Neural cell (in vitro differentiated cells): ENCODE data around the gene STK17B. TPM values are rescaled to one million over a fixed set of nuclear protein-coding genes. Genes with fewer than 3 reads are reported as not detected.

Source experiments
- H2AFZ ChIP-seq: fragments of 200-600, 300-800 bp; sonication (generic), shearing (Covaris generic); 2 replicates; pipeline ENCODE4 v1.6.0; 2014; ENCODE audit warnings: low read depth, mild to moderate bottlenecking, antibody characterized with exemption, low read length, moderate library complexity
- H3F3A ChIP-seq: fragments of 200-600 bp; shearing (Covaris generic); 2 replicates; pipeline ENCODE4 v1.6.1; 2016; ENCODE audit warnings: mild to moderate bottlenecking, moderate library complexity, mixed read lengths, antibody characterized with exemption, low read length; ENCODE audit not compliant: insufficient read depth, poor library complexity, severe bottlenecking
- H3K27ac ChIP-seq: fragments of 200-600, 300-800 bp; sonication (generic), shearing (Covaris generic); 2 replicates; pipeline ENCODE4 v1.5.1; 2014; ENCODE audit warnings: mild to moderate bottlenecking, low read length, moderate library complexity
- H3K27me3 ChIP-seq: fragments of 300-800, 200-600 bp; sonication (generic), shearing (Covaris generic); 2 replicates; pipeline ENCODE4 v1.6.0; 2014; ENCODE audit warnings: mild to moderate bottlenecking, low read depth, low read length, moderate library complexity; ENCODE audit not compliant: insufficient read depth
- H3K36me3 ChIP-seq: fragments of 300-800, 200-600 bp; sonication (generic), shearing (Covaris generic); 2 replicates; pipeline ENCODE4 v1.5.1; 2014; ENCODE audit warnings: mild to moderate bottlenecking, antibody characterized with exemption, low read length, moderate library complexity; ENCODE audit not compliant: insufficient read depth
- H3K4me2 ChIP-seq: fragments of 300-800, 200-600 bp; sonication (generic), shearing (Covaris generic); 2 replicates; pipeline ENCODE4 v1.6.0; 2014; ENCODE audit warnings: mild to moderate bottlenecking, low read length
- H3K4me3 ChIP-seq: fragments of 300-800, 200-600 bp; sonication (generic), shearing (Covaris generic); 2 replicates; pipeline ENCODE4 v1.5.1; 2014; ENCODE audit warnings: mild to moderate bottlenecking, low read length, moderate library complexity
- H3K79me2 ChIP-seq: fragments of 200-600 bp; shearing (Covaris generic); replicated peaks from 2 replicates; pipeline ENCODE4 v1.6.0; 2014; ENCODE audit warnings: mild to moderate bottlenecking, low read length, moderate library complexity; ENCODE audit not compliant: insufficient read depth
- H3K9ac ChIP-seq: fragments of 300-800, 200-600 bp; sonication (generic), shearing (Covaris generic); 2 replicates; pipeline ENCODE4 v1.6.1; 2016; ENCODE audit warnings: mild to moderate bottlenecking, low read length, mixed read lengths
- H3K9me2 ChIP-seq: fragments of 200-600 bp; shearing (Covaris generic); 2 replicates; pipeline ENCODE4 v1.6.1; 2016; ENCODE audit warnings: mild to moderate bottlenecking, low read length, mixed read lengths; ENCODE audit not compliant: insufficient read depth
- H3K9me3 ChIP-seq: fragments of 200-600, 300-800 bp; sonication (generic), shearing (Covaris generic); 2 replicates; pipeline ENCODE4 v1.6.1; 2016; ENCODE audit warnings: mild to moderate bottlenecking, mixed run types, low read length, moderate library complexity, mixed read lengths
- H4K20me1 ChIP-seq: fragments of 200-600 bp; shearing (Covaris generic); 2 replicates; pipeline ENCODE4 v1.6.1; 2016; ENCODE audit warnings: mild to moderate bottlenecking, mixed run types; ENCODE audit not compliant: insufficient read depth
- CTCF ChIP-seq: fragments of 450-650 bp; IDR thresholded peaks from 2 replicates; pipeline ENCODE4 v1.5.1; 2014; ENCODE audit warnings: antibody characterized with exemption, mild to moderate bottlenecking, moderate library complexity; ENCODE audit not compliant: poor library complexity, severe bottlenecking
- EP300 ChIP-seq: fragments of 450-650 bp; conservative IDR thresholded peaks from 2 replicates; pipeline ENCODE4 v1.6.1; 2014; ENCODE audit warnings: antibody characterized with exemption, mild to moderate bottlenecking, moderate library complexity; ENCODE audit not compliant: poor library complexity, severe bottlenecking
- EZH2 ChIP-seq: fragments of 200-600, 300-800 bp; shearing (Covaris generic), sonication (generic); IDR thresholded peaks from 2 replicates; pipeline ENCODE4 v1.6.1; 2014; ENCODE audit warnings: antibody characterized with exemption, low read length, borderline replicate concordance, mild to moderate bottlenecking; ENCODE audit not compliant: insufficient read depth, poor library complexity, severe bottlenecking
- MXI1 ChIP-seq: fragments of 450-650 bp; conservative IDR thresholded peaks from 2 replicates; pipeline ENCODE4 v1.6.1; 2014; ENCODE audit warnings: antibody characterized with exemption, mild to moderate bottlenecking; ENCODE audit not compliant: poor library complexity, severe bottlenecking
- POLR2AphosphoS5 ChIP-seq: IDR thresholded peaks from 2 replicates; pipeline ENCODE4 v1.6.1; 2012
- RAD21 ChIP-seq: fragments of 450-650 bp; conservative IDR thresholded peaks from 2 replicates; pipeline ENCODE4 v1.6.1; 2014; ENCODE audit warnings: antibody characterized with exemption, mild to moderate bottlenecking, moderate library complexity
- SMC3 ChIP-seq: fragments of 450-650 bp; conservative IDR thresholded peaks from 2 replicates; pipeline ENCODE4 v1.6.1; 2014; ENCODE audit warnings: antibody characterized with exemption, mild to moderate bottlenecking, moderate library complexity; ENCODE audit not compliant: poor library complexity
- TAF1 ChIP-seq: IDR thresholded peaks from 2 replicates; pipeline ENCODE4 v1.6.1; 2012; ENCODE audit warnings: low read depth
- polyA plus RNA-seq: library from polyadenylated mRNA; depleted of rRNA; stranded (reverse); fragments of >200 nt; gene quantifications from 2 replicates; pipeline ENCODE4 v1.2.3, GENCODE V29; 2014
- TF ChIP-seq, protein P1 (sequence below): IDR thresholded peaks from 2 replicates; pipeline ENCODE4 v1.6.1; 2012; ENCODE audit warnings: borderline replicate concordance

STK17B gene
- polyA plus RNA-seq, 1 donor from 2014 or later, result 0.67 TPM

GRCh38 chr2:196214156-196214555, 42.8 kb upstream of the STK17B start:
- H2AFZ ChIP-seq, result no peak overlapping the region
- no peaks in the 10 kb centered on the region for H4K20me1 ChIP-seq
- H3K9me2 ChIP-seq, result no peaks in the 10 kb centered on the region
- H3K27me3 ChIP-seq, result no peaks in the 10 kb centered on the region
- H3F3A ChIP-seq, result no peaks in the 10 kb centered on the region
- H3K27ac ChIP-seq, result no peak overlapping the region
- no peak overlapping the region for H3K9ac ChIP-seq
- TF ChIP-seq, protein P1, sequence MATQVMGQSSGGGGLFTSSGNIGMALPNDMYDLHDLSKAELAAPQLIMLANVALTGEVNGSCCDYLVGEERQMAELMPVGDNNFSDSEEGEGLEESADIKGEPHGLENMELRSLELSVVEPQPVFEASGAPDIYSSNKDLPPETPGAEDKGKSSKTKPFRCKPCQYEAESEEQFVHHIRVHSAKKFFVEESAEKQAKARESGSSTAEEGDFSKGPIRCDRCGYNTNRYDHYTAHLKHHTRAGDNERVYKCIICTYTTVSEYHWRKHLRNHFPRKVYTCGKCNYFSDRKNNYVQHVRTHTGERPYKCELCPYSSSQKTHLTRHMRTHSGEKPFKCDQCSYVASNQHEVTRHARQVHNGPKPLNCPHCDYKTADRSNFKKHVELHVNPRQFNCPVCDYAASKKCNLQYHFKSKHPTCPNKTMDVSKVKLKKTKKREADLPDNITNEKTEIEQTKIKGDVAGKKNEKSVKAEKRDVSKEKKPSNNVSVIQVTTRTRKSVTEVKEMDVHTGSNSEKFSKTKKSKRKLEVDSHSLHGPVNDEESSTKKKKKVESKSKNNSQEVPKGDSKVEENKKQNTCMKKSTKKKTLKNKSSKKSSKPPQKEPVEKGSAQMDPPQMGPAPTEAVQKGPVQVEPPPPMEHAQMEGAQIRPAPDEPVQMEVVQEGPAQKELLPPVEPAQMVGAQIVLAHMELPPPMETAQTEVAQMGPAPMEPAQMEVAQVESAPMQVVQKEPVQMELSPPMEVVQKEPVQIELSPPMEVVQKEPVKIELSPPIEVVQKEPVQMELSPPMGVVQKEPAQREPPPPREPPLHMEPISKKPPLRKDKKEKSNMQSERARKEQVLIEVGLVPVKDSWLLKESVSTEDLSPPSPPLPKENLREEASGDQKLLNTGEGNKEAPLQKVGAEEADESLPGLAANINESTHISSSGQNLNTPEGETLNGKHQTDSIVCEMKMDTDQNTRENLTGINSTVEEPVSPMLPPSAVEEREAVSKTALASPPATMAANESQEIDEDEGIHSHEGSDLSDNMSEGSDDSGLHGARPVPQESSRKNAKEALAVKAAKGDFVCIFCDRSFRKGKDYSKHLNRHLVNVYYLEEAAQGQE, result no peak
- TF ChIP-seq EP300, result no peak
- TF ChIP-seq EZH2, result no peak
- no peak for TF ChIP-seq SMC3
- no peak for TF ChIP-seq RAD21
- TF ChIP-seq TAF1, result no peak
- no peak for TF ChIP-seq POLR2AphosphoS5
- TF ChIP-seq CTCF, result no peak
- TF ChIP-seq MXI1, result no peak
- no peaks in the 10 kb centered on the region for H3K79me2 ChIP-seq
- no peak overlapping the region for H3K4me2 ChIP-seq
- H3K9me3 ChIP-seq, result no peaks in the 10 kb centered on the region
- no peaks in the 10 kb centered on the region for H3K36me3 ChIP-seq
- H3K4me3 ChIP-seq, result no peak overlapping the region

DNA sequence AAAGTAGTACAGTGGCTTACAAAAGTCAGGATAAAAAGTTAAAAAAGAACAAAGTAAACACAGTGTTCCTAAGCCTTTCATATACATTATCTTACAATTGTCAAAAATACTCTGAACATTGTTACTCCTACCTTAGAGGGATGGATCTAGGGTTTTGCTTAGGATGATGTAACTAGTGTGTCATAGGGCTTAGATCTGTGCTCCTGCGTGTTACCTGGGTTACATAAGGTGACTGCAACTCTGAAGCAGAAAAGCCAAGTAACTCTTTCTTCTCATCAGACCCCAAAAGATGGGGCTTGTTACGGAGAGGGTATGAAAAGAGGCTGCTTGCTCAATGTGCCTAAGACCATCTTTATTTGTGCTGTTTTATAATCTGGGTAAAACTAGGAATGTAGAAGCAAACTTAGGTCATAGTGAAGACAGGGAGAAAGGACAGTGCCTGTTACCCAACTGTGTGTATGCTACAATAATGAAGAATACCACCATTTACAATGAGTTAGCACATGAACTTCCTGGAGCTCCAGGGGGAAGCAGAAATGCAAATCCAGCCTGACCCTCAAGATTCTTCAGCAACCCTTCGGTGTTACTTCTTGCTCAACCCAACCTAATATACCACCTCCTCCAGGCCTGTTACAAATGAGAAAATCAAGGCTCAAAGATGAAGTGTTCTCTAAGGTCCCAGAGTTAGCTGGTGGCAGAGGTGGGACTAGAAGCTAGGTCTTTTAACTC, 42.0 kb upstream of the STK17B start:
- Histone ChIP-seq H4K20me1 (no peaks in the 10 kb centered on the region), H3K27ac (no peak overlapping the region), H3K4me3 (no peak overlapping the region), H3K36me3 (no peaks in the 10 kb centered on the region), H3K4me2 (no peak overlapping the region), H3F3A (no peaks in the 10 kb centered on the region), H3K27me3 (no peaks in the 10 kb centered on the region), H3K79me2 (no peaks in the 10 kb centered on the region), H3K9me2 (no peaks in the 10 kb centered on the region), H3K9me3 (no peaks in the 10 kb centered on the region), H2AFZ (no peak overlapping the region), H3K9ac (no peak overlapping the region)
- no peak for TF ChIP-seq CTCF
- no peak for TF ChIP-seq TAF1
- TF ChIP-seq, protein P1, result no peak
- no peak for TF ChIP-seq EZH2
- TF ChIP-seq RAD21, result no peak
